HCT116 (cell line): ENCODE data around the gene ASB10. TPM values are rescaled to one million over a fixed set of nuclear protein-coding genes. Genes with fewer than 3 reads are reported as not detected.

ENCODE experiments used
- ATAC-seq: fragments of 200-7000 bp; cut with Tn5 transposase; 2 replicates; pipeline ENCODE4 v1.9.1; 2020; ENCODE audit warnings: mild to moderate bottlenecking, moderate library complexity
- BruUV-seq: library from RNA; stranded (reverse); fragments of 400-500 nt; replicated peaks from 2 replicates; lab custom pipeline; 2021; lab: Mats Ljungman, UMichigan
- CTCF ChIA-PET: fragments of 300-600 bp; sonication (Branson Sonifier 250); formaldehyde crosslinking; loops from one replicate; lab custom pipeline; 2021; ENCODE audit warnings: antibody characterized with exemption; lab: Charles Lee
- POLR2A ChIA-PET: fragments of 300-600, 350-600 bp; sonication (Branson Sonifier 250); formaldehyde crosslinking; loops from one replicate; lab custom pipeline; 2021; ENCODE audit warnings: antibody characterized with exemption; lab: Charles Lee
- RAD21 ChIA-PET, 2 experiments: fragments of 300-600 bp; sonication (Branson Sonifier 250); formaldehyde crosslinking; loops; one replicate each; lab custom pipeline; 2023; ENCODE audit warnings: low total read pairs in 2 of 2; ENCODE audit not compliant: uncharacterized antibody in 2 of 2, unreplicated experiment in 2 of 2, low non-redundant PET in 1 of 2; lab: Charles Lee
- DNase-seq: peaks from one replicate; pipeline ENCODE4 v3.0.0-alpha.2; 2010; ENCODE audit warnings: low read depth, low spot score
- H2AFZ ChIP-seq: fragments of 200-600 bp; shearing (Covaris generic), sonication (generic); 2 replicates; pipeline ENCODE4 v1.6.1; 2017; ENCODE audit warnings: low read depth, mixed run types, mixed read lengths, antibody characterized with exemption, low read length; ENCODE audit not compliant: poor library complexity, severe bottlenecking
- H3K27ac ChIP-seq: 2 replicates; pipeline ENCODE4 v1.5.1; 2012; ENCODE audit warnings: low read depth, low read length
- H3K27me3 ChIP-seq: fragments of 200-600 bp; sonication (generic); 2 replicates; pipeline ENCODE4 v1.6.1; 2016; ENCODE audit warnings: mixed run types, low read length, mixed read lengths; ENCODE audit not compliant: insufficient read depth
- H3K36me3 ChIP-seq, 2 experiments: fragments of 200-500 bp in 1 of 2; fragments of 200-600 bp in 1 of 2; sonication (Bioruptor generic) in 1 of 2; sonication (generic) in 1 of 2; 2 replicates each; pipeline versions ENCODE4 v1.5.1 to v1.6.1; 2014 to 2016; ENCODE audit warnings: low read length in 2 of 2, inconsistent platforms in 1 of 2, mixed read lengths in 1 of 2, mixed run types in 1 of 2; ENCODE audit not compliant: insufficient read depth in 2 of 2, control insufficient read depth in 1 of 2
- H3K4me1 ChIP-seq, 2 experiments: fragments of 200-600 bp in 1 of 2; sonication (generic) in 1 of 2; 2 replicates each; pipeline versions ENCODE4 v1.5.1 to v1.6.1; 2012 to 2017; ENCODE audit warnings: low read length in 2 of 2, inconsistent platforms in 1 of 2, mild to moderate bottlenecking in 1 of 2, mixed read lengths in 1 of 2, mixed run types in 1 of 2, moderate library complexity in 1 of 2; ENCODE audit not compliant: insufficient read depth in 2 of 2, control insufficient read depth in 1 of 2
- H3K4me2 ChIP-seq: fragments of 200-600 bp; sonication (generic); 2 replicates; pipeline ENCODE4 v1.6.1; 2017; ENCODE audit warnings: mixed run types, low read length, mixed read lengths
- H3K4me3 ChIP-seq, 2 experiments: fragments of 200-600 bp in 1 of 2; sonication (generic) in 1 of 2; replicated peaks in 1 of 2; 2 replicates each; pipeline ENCODE4 v1.5.1; 2011 to 2016; ENCODE audit warnings: low read length in 2 of 2, control low read depth in 1 of 2, low read depth in 1 of 2, mild to moderate bottlenecking in 1 of 2, mixed read lengths in 1 of 2, mixed run types in 1 of 2
- H3K79me2 ChIP-seq: fragments of 200-600 bp; sonication (generic); 2 replicates; pipeline ENCODE4 v1.6.1; 2017; ENCODE audit warnings: mild to moderate bottlenecking, mixed run types, low read length, moderate library complexity, mixed read lengths; ENCODE audit not compliant: insufficient read depth
- H3K9ac ChIP-seq: fragments of 200-600 bp; sonication (generic); 2 replicates; pipeline ENCODE4 v1.6.1; 2016; ENCODE audit warnings: low read length, mixed read lengths
- H3K9me2 ChIP-seq: fragments of 200-600 bp; sonication (generic), shearing (Covaris generic); 2 replicates; pipeline ENCODE4 v1.6.1; 2017; ENCODE audit warnings: mixed run types, mild to moderate bottlenecking, moderate library complexity; ENCODE audit not compliant: insufficient read depth
- H3K9me3 ChIP-seq, 2 experiments: fragments of 200-500 bp in 1 of 2; fragments of 200-600 bp in 1 of 2; sonication (Bioruptor generic) in 1 of 2; sonication (generic) in 1 of 2; 2 replicates each; pipeline ENCODE4 v1.6.1; 2014 to 2017; ENCODE audit warnings: low read length in 2 of 2, mixed read lengths in 2 of 2, inconsistent platforms in 1 of 2, low read depth in 1 of 2, mild to moderate bottlenecking in 1 of 2, mixed run types in 1 of 2, moderate library complexity in 1 of 2; ENCODE audit not compliant: control insufficient read depth in 1 of 2, insufficient read depth in 1 of 2
- H4K20me1 ChIP-seq: fragments of 200-600 bp; sonication (generic), shearing (Covaris generic); 2 replicates; pipeline ENCODE4 v1.6.1; 2017; ENCODE audit warnings: mixed run types, mild to moderate bottlenecking, moderate library complexity; ENCODE audit not compliant: insufficient read depth
- CEBPB ChIP-seq: IDR thresholded peaks from 2 replicates; pipeline ENCODE4 v1.6.1; 2012; ENCODE audit warnings: low read depth
- EZH2phosphoT487 ChIP-seq: fragments of 200-600 bp; IDR thresholded peaks from 2 replicates; pipeline ENCODE4 v1.6.1; 2018; ENCODE audit warnings: antibody characterized with exemption, borderline replicate concordance
- POLR2A ChIP-seq: IDR thresholded peaks from 2 replicates; pipeline ENCODE4 v1.7.0; 2011; ENCODE audit warnings: borderline replicate concordance; ENCODE audit not compliant: insufficient read depth, insufficient read length; ENCODE audit errors: extremely low read depth
- RAD21 ChIP-seq: IDR thresholded peaks from 2 replicates; pipeline ENCODE4 v1.6.1; 2012; ENCODE audit warnings: low read depth, mild to moderate bottlenecking
- REST ChIP-seq: IDR thresholded peaks from 2 replicates; pipeline ENCODE4 v1.6.1; 2012; ENCODE audit warnings: low read depth
- YY1 ChIP-seq: IDR thresholded peaks from 2 replicates; pipeline ENCODE4 v1.6.1; 2011; ENCODE audit warnings: low read length, low read depth, moderate library complexity, mild to moderate bottlenecking; ENCODE audit not compliant: insufficient replicate concordance; ENCODE audit errors: extremely low read depth
- ZFX ChIP-seq: fragments of 450-650 bp; IDR thresholded peaks from 2 replicates; pipeline ENCODE4 v1.6.1; 2017
- ZNF274 ChIP-seq: fragments of 200-500 bp; sonication (Bioruptor generic); IDR thresholded peaks from 2 replicates; pipeline ENCODE4 v1.6.1; 2014; ENCODE audit warnings: mild to moderate bottlenecking, low read depth, low read length, inconsistent platforms
- intact Hi-C: fragments of 100-400 bp; cut with micrococcal nuclease; formaldehyde crosslinking; loops from 2 replicates; pipeline ENCODE4 v1.10.0; 2022
- total RNA-seq: library from RNA; stranded (reverse); gene quantifications from one replicate; pipeline ENCODE4 v1.2.1, GENCODE V29; 2021; ENCODE audit not compliant: unreplicated experiment
- TF ChIP-seq, protein P1 (sequence below): IDR thresholded peaks from 2 replicates; pipeline ENCODE4 v1.6.1; 2012

Gene ASB10
- total RNA-seq, 1 experiment from 2014 or later: not detected

DNA sequence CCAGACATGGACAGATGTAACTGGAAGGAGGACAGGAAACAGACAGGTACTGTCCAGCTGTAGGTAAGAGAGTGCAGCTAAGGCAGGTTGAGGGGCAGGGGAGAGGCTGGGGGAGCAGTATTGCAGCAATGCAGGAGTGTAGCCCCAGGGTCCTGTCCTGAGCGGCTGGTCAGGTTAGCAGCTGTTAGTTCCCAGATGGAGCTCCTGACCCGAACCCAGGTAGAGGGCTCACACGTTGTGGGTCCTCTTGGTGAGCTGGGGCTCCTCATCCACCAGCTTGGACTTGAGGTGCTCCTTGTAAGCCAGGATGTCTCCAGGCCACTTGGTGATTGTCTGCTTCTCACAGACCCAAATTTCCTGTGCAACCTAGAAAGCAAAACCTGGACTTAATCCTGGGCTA lies 26.8 kb upstream of the ASB10 start (continued):
- TF ChIP-seq REST (no peak), RAD21 (no peak), EZH2phosphoT487 (no peak), YY1 (no peak), ZFX (no peak), ZNF274 (no peak), CEBPB (no peak), POLR2A (no peak)
- TF ChIP-seq, all 23 proteins: peak for 0

DNA sequence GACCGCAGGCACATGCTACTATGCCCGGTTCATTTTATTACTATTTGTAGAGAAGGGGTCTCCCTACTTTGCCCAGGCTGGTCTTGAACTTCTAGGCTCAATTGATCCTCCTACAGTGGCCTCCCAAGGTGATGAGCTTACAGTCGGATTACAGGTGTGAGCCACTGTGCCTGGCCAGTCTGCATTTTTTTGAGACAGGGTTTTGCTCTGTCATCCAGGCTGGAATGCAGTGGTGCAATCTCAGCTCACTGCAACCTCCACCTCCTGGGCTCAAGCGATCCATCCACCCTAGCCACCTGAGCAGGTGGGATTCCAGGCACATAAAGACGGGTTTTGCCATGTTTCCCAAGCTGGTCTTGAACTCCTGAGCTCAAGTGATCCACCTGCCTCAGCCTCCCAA lies 25.6 kb upstream of the ASB10 start:
- no peak overlapping the region for H3K4me2 ChIP-seq
- no TSS peak for BruUV-seq
- POLR2A ChIA-PET: no interaction called here
- H3K36me3 ChIP-seq: peaks cover 27 to 38% of the 10 kb centered on the region in 2 experiments; a peak in 3 of 4 replicates
- CTCF ChIA-PET: no interaction called here
- H3K4me3 ChIP-seq: no peak overlapping the region
- no peaks in the 10 kb centered on the region for H3K4me1 ChIP-seq
- H3K9ac ChIP-seq: no peak overlapping the region
- RAD21 ChIA-PET: no interaction called here
- DNase-seq (no peak), ATAC-seq (no peak)
- no peaks in the 10 kb centered on the region for H3K79me2 ChIP-seq
- H4K20me1 ChIP-seq: no peaks in the 10 kb centered on the region
- no peak overlapping the region for H3K27ac ChIP-seq
- H3K9me3 ChIP-seq: no peaks in the 10 kb centered on the region
- no peak overlapping the region for H2AFZ ChIP-seq
- intact Hi-C loops: no loop called here
- TF ChIP-seq, protein P1, sequence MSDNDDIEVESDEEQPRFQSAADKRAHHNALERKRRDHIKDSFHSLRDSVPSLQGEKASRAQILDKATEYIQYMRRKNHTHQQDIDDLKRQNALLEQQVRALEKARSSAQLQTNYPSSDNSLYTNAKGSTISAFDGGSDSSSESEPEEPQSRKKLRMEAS: no peak
- no peak for TF ChIP-seq ZNF274
- no peaks in the 10 kb centered on the region for H3K9me2 ChIP-seq
- no peaks in the 10 kb centered on the region for H3K27me3 ChIP-seq
